ENCODE data around the gene NCKAP5.

The NCKAP5 gene

DNA sequence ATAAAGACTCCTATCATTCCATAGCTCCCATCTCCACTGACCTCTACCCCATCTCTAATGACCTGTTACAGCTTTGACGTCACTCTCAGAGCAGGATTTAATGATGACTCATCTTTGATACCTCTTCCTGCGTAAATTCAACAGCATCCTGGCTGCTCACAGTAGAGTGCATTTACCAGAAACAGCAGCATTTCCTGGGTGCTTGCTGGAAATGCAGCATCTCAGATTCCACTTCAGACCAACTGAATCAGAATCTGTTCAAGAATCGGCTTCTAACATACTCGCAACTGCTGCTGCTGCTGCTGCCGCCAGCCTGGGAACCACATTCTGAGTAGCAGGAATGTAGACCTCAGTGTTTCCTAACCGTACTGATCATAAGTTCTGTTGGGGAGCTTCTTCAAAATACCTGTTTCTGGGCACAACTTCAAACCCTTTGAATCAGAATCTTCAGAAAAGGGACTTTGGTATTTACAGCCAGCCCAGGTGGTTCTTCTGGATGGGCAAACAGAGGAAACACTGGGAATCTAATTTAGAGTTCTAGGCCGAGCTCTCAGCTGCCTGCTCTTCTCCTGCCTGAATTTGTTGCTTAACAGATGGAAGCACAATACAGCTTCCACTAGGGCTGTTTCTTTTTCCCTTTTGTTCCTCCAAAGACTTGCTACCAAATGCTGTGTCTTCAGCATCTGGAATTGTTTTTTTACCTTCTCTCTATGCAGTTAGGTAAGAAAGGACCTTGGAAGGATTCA is 241.4 kb downstream of the NCKAP5 start:
- no peak for DNase-seq
- intact Hi-C loops (cut with DNase I): no loop called here

DNA sequence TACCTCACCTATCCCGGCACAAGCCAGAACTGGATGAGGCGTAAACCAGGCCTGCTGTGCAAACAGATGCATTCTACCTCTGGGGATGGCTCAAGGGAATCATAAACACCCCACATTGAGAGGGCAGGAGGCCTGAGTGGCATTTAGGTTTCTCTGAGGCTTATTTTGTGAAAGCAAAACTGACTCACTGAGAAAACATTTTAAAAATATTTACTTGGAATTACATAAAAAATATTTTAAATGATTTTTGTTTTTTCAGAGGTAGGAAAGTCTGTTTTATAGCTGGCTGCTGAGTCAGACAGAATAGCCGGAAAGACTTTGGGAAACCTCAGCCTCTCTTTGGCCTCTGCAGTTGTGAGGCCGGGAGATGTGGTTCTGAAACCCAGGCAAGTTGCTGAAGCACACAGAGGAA is 244.1 kb downstream of the NCKAP5 start:
- no peak for DNase-seq
- intact Hi-C loops (cut with DNase I): no loop called here

DNA sequence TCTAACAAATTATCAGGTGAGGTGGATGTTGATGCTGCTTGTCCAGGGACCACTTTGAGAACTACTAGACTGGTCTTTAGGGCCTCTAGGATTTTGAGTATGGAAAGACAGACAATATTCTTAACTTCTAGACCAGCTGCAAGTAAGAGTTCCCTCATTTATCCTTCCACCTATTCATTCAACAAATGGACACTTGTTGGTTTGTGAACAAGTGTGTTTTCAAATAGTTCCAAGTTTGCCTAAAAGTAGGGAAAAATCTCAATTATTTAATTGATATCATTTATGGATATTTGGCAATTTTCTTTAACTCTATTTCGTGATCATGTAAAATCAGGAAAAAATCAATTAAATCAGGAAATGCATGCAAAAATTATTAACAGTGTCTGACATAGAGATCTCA is 245.4 kb downstream of the NCKAP5 start:
- DNase-seq: no peak
- intact Hi-C loops (cut with DNase I): no loop called here

DNA sequence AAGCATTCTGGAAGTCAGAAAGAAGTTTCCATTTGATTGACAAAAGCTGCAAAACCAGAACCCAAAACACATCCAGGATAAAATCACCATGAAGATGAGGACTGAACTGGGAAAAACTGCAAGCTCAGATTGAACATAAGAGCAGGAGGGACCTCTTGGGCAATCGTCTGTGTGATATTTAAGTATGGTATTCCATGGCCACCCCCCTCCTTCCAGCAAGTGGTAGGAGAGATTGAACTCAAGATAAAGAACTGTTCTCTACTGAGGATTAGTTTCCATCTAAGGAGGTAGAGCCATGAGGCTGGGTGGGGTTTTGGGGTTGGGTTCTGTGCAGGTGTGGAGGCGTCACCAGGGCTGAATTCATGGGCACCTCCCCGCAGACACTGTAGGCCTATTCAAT is 251.1 kb downstream of the NCKAP5 start:
- intact Hi-C loops (cut with DNase I): no loop called here
- no peak for DNase-seq

DNA sequence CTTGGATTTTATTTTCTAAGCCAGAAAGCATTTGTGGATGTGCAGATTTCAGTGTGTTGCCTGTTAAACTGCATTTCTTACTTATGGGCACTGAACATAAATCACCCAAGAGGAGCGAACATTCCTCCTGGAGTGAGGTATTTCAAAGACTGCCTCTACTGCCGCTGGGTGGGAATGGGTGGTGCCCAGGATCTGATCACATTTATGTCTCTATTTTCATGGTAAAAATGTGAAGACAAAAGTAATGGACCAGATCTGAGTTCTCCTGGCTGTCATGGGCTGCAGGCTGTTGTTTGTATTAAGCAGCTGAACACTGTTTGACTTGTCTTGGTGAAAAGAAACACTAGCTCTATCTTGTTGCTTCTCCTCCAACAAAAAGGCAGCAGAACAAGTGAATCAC is 251.7 kb downstream of the NCKAP5 start:
- intact Hi-C loops (cut with DNase I): no loop called here
- DNase-seq: no peak

DNA sequence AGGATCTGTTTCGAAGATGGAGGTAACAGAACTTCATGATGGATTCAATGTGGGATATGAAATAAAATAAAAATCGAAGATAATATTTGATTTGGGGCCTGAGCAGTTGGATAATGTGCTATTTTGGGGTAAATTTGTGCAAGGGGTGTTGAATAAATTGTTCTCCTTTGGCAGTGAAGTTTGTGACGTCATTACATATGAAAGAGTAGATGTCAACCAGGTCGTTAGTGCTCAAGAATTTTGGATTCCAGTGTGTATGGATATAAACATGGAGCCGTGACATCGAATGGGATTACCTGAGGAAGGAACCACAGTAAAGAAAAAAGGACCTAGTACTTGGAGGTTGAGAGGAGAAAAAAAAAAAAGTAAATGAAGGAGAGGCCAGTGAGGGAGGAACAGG is 253.0 kb downstream of the NCKAP5 start:
- no peak for DNase-seq
- intact Hi-C loops (cut with DNase I): no loop called here

DNA sequence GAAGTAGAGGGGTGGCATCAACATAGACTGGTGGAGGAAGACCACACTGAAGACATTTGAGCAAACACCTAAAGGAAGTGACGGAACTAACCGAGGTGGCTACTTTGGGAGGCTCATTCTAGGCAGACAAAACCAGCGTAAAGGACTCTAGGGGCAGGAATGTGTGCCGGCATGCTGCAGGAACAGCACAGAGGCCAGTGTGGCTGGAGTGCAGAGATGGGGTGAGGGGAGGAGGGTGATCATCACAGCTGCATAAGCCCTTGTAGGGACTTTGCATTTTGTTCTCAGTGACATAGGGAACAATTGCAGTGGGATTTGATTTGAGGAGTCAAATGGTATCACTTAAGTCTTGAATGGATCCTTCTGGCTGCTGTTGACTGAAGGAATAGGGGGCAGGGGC is 253.5 kb downstream of the NCKAP5 start:
- intact Hi-C loops (cut with DNase I): no loop called here

DNA sequence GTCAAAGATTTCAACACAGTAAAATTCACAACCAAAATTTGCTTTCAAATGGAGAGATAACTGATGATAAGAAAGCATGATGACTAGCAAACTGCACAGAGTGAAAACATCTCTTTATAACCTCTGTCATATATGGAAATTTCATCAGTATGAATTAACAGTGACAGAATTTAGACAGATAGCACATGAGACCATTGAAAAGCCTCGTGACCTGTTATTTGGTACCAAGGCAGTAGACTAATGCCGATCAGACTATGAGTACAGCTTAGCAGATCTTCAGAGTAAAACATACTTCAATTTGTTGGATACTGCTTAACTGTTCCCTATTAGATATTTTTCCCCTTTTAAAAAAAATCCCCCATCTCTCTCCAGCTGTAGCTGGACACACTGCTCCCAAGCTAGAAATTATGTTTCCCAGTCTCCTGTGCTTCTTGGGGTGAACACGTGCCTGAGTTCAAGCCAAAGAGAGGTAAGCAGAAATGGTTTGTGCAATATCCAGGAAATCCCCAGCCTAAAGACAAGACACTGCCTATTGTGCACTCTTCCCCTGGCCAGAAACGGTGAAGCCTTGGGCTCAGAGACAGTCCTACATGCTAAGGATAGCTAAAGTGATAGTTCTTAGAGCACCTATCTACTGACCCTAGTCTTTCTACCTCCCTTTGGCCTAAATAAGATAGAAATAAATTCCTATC is 256.1 kb downstream of the NCKAP5 start:
- intact Hi-C loops (cut with DNase I): no loop called here

More for the DNA sequence above, 253.5 kb downstream of the NCKAP5 start:
- DNase-seq: no peak

DNA sequence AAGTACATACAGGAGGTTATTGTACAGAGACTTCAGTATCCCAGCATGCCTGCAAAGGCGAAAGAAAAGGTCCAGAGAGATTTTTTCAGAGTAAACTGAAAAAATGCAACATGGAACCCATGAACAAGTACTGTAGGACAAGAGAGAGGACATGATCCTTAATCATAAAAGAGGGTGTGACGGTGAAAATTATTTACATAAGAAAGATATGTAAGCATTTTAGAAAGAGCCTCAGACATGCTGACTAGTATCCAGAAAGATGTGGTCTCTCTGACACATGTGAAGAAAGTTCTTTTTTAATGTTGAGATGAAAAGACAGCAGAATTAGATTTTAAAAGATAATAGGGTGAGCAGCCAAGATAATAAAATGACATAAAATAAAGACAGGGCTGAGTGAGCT is 262.0 kb downstream of the NCKAP5 start:
- DNase-seq: no peak
- intact Hi-C loops (cut with DNase I): no loop called here

More for the DNA sequence above, 256.1 kb downstream of the NCKAP5 start:
- no peak for DNase-seq

DNA sequence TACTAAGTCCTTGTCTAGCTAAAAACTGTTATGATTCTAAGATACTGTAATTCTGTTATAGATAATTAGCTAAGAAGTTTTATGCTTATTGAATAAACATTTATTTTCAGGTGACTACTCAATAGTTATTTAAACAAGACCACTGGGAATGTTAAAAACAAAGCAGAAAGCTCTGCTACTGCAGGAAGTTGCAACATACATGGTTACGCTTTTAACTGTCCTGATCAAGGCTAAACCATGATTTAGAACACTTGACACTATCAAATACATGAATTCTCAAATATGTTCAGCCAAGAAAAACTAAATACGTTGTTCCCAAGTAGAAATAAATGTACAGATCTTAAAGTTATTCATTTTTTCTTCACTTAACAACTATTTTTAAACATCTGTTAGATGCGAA is 263.9 kb downstream of the NCKAP5 start:
- intact Hi-C loops (cut with DNase I): no loop called here
- no peak for DNase-seq

DNA sequence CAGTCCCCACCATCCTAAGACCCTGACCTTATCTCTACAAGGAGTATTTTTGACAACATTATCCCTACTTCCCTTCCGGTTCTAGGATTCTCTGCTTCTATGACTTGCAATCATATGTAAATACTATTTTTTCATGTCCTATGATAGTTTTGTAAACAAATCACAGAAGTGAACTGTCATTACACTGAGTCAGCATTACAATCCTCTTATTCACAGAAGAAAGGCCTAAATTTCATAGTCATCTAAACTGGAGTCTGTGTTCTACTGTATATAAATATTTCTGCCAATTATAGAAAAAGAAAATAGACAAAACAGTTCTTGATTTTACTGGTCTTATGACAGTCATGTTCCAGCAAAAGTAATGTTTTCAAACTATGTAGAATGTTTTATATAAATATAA is 265.1 kb downstream of the NCKAP5 start:
- no peak for DNase-seq
- intact Hi-C loops (cut with DNase I): no loop called here

DNA sequence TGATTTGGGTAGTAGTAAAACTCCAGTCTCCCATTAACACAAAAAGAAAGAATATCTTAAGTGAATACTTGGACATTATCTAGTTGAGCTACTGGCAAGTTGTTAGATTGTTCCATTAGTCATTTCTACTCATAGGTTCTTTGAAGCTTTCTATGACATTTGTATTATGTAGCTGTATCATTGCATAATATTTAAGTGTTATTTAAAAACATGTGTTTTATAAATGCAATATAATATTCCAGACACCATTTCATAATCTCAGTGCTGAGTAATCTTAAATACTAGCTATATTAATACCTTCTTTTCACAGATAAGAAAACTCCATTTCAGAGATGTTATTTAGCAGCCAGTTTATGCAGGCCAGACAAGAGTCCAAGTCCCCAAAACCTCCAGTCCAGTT is 271.9 kb downstream of the NCKAP5 start:
- intact Hi-C loops (cut with DNase I): no loop called here

DNA sequence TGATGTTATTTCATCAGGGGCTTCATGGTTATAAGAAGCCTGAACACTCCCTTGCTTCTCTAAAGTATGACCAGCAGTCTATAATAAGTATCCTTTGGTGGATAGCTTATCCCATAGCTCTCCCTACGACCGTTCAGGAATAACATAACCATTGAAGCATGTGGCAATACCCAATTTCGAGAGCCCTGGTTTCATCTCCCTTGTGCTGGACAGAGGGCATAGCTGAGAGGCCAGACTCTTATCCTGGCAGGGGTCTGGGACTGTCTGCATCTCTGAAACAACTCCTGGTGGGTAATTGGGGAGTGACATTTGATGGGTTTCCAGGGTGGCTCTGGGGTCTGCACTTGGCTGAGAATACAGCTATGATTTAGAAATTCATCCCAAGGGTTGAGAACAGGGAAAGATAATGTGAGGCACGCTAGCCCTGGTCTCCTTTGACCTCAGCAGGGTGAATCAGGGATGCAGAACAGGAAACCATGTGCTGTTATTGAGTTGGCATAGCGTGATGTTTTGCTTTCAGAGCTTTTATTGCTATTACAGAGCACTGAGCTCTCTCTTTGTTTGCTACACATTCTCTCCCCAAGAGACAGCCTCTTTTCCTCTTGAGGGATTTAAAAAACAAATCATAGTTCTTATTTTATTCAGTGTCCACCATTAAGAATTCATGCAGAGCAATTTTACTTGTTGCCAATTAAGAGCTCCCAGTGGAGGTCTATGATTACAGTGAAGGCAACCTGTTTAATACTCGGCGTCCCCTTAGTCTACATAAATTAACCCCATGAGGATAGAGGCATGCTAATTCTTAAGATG is 274.5 kb downstream of the NCKAP5 start:
- DNase-seq: no peak
- intact Hi-C loops (cut with DNase I): no loop called here

More for the DNA sequence above, 271.9 kb downstream of the NCKAP5 start:
- DNase-seq: no peak

DNA sequence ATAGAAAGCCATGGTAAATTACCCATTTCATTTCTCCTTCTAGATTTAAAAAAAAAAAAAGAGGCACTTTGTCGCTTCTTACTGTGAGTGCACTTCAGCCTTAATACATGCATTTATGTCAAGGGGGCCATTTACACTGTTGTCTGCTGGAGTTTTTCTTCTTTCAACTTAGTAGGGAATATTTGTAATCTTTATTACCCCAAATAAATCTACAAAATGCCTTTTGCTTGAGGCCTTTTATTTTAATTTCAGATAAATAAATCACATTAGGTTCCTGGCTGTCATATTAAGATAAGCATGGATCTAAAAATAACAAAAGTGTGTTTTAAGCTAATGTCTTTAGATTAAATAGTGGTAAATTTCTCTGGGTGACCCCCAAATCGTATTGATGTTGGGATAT is 276.0 kb downstream of the NCKAP5 start:
- DNase-seq: no peak
- intact Hi-C loops (cut with DNase I): no loop called here

DNA sequence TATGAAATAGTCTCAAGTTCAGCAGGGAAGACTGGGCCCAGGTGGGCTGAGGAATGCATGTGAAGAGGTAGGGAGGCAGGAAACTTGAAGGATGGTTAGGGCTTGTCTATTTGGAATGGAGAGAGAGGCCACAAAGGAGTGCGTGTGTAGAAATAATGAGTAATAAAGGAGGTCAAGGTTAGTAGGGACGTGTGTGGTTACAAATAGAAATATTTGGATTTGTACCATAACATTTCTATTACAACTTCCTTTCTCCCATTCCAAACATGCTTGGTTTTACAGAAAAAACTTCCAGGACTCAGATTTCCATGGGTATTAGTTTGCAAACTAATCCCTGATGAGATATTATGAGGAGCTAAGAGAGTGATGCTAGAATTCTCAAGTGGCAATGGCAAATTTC is 280.6 kb downstream of the NCKAP5 start:
- intact Hi-C loops (cut with DNase I): no loop called here
- DNase-seq: no peak

DNA sequence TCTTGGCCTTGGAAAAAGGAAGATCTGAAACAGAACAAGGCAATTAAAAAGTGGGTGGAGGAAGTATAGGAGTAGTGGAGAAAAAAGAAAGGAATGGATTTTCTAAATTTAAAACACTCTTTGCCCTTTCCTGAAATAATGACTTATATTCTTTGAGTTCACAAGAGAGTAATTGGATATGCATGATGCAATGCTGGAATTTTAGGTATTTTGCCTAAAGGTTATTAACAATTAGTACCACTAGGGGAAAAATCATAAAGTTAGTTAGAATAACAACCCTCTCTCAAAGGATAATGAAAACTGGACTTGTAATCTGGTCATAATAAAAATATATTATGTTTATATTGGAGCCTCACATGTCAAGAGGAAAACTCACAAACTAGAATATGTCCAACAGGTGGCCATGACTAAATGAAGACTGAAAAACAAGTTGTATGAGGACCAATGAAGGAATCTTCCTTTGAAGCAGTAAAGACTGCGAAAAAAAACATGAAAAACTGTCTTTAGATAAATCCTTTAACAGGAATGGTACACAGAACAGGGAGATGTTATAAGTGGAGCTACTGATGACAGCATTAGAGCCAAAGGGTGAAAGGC is 281.8 kb downstream of the NCKAP5 start:
- intact Hi-C loops (cut with DNase I): no loop called here
- DNase-seq: no peak

DNA sequence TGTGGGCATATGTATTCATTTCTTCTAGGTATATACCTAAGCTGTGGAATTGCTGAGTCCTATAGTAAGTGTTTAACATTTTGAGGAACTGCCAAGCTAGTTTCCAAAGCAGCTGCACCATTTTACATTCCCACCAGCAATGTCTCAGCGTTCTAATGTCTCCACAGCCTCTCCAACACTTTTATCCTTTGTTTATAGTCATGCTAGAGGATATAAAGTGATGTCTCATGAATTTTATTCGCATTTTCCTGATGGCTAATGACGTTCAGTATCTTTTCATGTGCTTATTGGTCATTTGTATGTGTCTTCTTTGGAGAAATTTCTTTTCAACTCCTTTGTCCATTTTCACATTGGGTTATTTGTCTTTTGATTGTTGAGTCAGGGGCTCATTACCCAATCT is 295.2 kb downstream of the NCKAP5 start:
- intact Hi-C loops (cut with DNase I): no loop called here

DNA sequence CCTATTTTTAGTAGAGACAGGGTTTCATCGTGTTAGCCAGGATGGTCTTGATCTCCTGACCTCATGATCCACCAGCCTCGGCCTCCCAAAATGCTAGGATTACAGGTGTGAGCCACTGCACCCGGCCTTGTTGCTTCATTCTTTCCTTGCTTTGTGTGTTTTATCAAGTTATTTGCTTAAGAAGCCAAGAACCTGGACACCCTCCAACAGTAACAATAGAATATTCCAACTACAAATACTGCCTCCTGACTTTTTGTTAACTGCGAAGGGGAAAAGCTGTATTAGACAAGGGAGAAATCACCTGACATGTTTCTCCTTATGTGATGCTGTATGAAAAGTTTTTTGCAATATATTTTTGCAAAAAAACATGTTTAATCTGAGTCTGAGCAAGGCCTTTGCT is 297.2 kb downstream of the NCKAP5 start:
- no peak for DNase-seq
- intact Hi-C loops (cut with DNase I): no loop called here

More for the DNA sequence above, 295.2 kb downstream of the NCKAP5 start:
- DNase-seq: no peak

DNA sequence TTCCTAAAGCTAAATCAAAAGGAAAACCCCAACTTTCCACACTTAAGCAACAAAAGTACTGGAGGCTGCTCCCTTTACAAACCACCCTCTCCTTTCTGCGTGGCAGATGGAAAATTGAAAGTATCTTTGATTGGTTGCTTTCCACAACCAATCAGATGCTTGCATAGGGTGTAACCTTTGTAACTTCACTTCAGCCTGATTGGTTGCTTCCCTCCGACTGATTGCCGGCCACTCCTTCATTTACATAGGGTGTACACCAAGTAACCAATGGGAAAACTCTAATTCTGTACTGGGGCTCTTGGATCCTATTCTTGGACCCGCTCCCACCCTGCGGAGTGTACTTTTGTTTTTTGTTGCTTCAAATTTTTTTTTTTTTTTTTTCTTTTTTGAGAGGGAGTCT is 297.7 kb downstream of the NCKAP5 start:
- intact Hi-C loops (cut with DNase I): no loop called here
- DNase-seq: no peak
